Lower lobe of right lung (tissue), 2 donors: Measurements from ENCODE around the gene NUDT16. TPM values are rescaled to one million over a fixed set of nuclear protein-coding genes. Genes with fewer than 3 reads are reported as not detected.
"Not testable (repeated sequence)": the region's sequence is repeated elsewhere in the genome, so short reads cannot be mapped to it uniquely, and the experiment has no call there.

Experiments used
- ATAC-seq, 2 donors: fragments of 200-7000 bp; cut with Tn5 transposase; one replicate each; pipeline ENCODE4 v1.9.1; 2020 to 2022; ENCODE audit warnings: mild to moderate bottlenecking in 2 of 2, moderate library complexity in 2 of 2
- DNase-seq: peaks from one replicate; pipeline ENCODE4 v3.0.0-alpha.2; 2020
- H3K27ac ChIP-seq: fragments of 200-600 bp; one replicate; pipeline ENCODE4 v1.8.0; 2022
- H3K27me3 ChIP-seq: fragments of 200-600 bp; one replicate; pipeline ENCODE4 v1.8.0; 2022; ENCODE audit warnings: low read depth
- H3K36me3 ChIP-seq: fragments of 200-600 bp; one replicate; pipeline ENCODE4 v1.8.0; 2022; ENCODE audit warnings: mild to moderate bottlenecking
- H3K4me1 ChIP-seq: fragments of 200-600 bp; one replicate; pipeline ENCODE4 v1.8.0; 2022
- H3K4me3 ChIP-seq: fragments of 200-600 bp; one replicate; pipeline ENCODE4 v1.8.0; 2022; ENCODE audit warnings: mild to moderate bottlenecking
- H3K9me3 ChIP-seq: fragments of 200-600 bp; one replicate; pipeline ENCODE4 v1.8.0; 2022
- CTCF ChIP-seq: fragments of 200-600 bp; IDR thresholded peaks from one replicate; pipeline ENCODE4 v1.8.0; 2022; ENCODE audit warnings: antibody characterized with exemption, mild to moderate bottlenecking
- intact Hi-C: fragments of 100-400 bp; cut with DNase I; formaldehyde crosslinking; loops from one replicate; pipeline ENCODE4 v1.11.0; 2022
- total RNA-seq: library from RNA; stranded (reverse); fragmentation: NEBNext Ultra II Directional; extraction: Animal tissue kit (Norgen Biotek cat#: 25700); gene quantifications from one replicate; pipeline ENCODE4 v1.2.1, GENCODE V29; 2021
- donor health status: DM: no; HTN: yes; CAD: no; lungs with severe emphysema.

Gene NUDT16
- total RNA-seq, 1 donor from 2014 or later = 38.7 TPM

GRCh38 chr3:131357275-131357674 is 24.3 kb upstream of the NUDT16 start:
- H3K9me3 ChIP-seq = no peaks in the 10 kb centered on the region
- H3K27me3 ChIP-seq = no peaks in the 10 kb centered on the region
- ATAC-seq (no peak), DNase-seq (no peak)
- peaks cover 11% of the 10 kb centered on the region for H3K4me1 ChIP-seq
- no peak overlapping the region for H3K4me3 ChIP-seq
- H3K27ac ChIP-seq = no peak overlapping the region
- intact Hi-C loops = no loop called here
- no peak for TF ChIP-seq CTCF
- no peaks in the 10 kb centered on the region for H3K36me3 ChIP-seq

GRCh38 chr3:131360191-131360755 is 21.3 kb upstream of the NUDT16 start:
- intact Hi-C loops = no loop called here
- Histone ChIP-seq H3K27ac (no peak overlapping the region), H3K27me3 (no peaks in the 10 kb centered on the region), H3K9me3 (no peaks in the 10 kb centered on the region), H3K36me3 (no peaks in the 10 kb centered on the region), H3K4me3 (no peak overlapping the region), H3K4me1 (peaks cover 17% of the 10 kb centered on the region)
- no peak for DNase-seq
- no peak for ATAC-seq
- no peak for TF ChIP-seq CTCF

GRCh38 chr3:131361066-131361463 is 20.5 kb upstream of the NUDT16 start:
- ATAC-seq = peak; percentile 11 to 48

GRCh38 chr3:131361464-131362421 is 19.8 kb upstream of the NUDT16 start:
- Histone ChIP-seq H3K9me3 (no peaks in the 10 kb centered on the region), H3K27me3 (no peaks in the 10 kb centered on the region), H3K36me3 (no peaks in the 10 kb centered on the region), H3K27ac (peak overlapping the region; percentile 90), H3K4me1 (peaks cover 17% of the 10 kb centered on the region), H3K4me3 (peak overlapping the region; percentile 65)
- ATAC-seq (peak; percentile 98 to 99), DNase-seq (peak; percentile 99)
- intact Hi-C loops = no loop called here
- no peak for TF ChIP-seq CTCF

More at GRCh38 chr3:131361066-131361463, 20.5 kb upstream of the NUDT16 start:
- H3K27me3 ChIP-seq, H3K36me3 ChIP-seq, intact Hi-C loops, H3K9me3 ChIP-seq: not testable (repeated sequence)
- peak overlapping the region; percentile 65 for H3K4me3 ChIP-seq
- H3K4me1 ChIP-seq = peaks cover 17% of the 10 kb centered on the region
- DNase-seq = peak; percentile 71
- H3K27ac ChIP-seq = peak overlapping the region; percentile 90

GRCh38 chr3:131363275-131363674 is 18.3 kb upstream of the NUDT16 start:
- Histone ChIP-seq H3K27me3 (no peaks in the 10 kb centered on the region), H3K4me1 (peaks cover 17% of the 10 kb centered on the region), H3K9me3 (no peaks in the 10 kb centered on the region), H3K4me3 (no peak overlapping the region), H3K27ac (no peak overlapping the region), H3K36me3 (no peaks in the 10 kb centered on the region)
- DNase-seq (no peak), ATAC-seq (no peak)
- intact Hi-C loops = no loop called here
- no peak for TF ChIP-seq CTCF
